Tibial nerve (tissue), 3 donors: Measurements from ENCODE around the gene CAPN7.

Experiments used
- CTCF ChIP-seq, 5 experiments: fragments of 200-600 bp in 3 of 5; fragments of 450-650 bp in 2 of 5; sonication (generic) in 3 of 5; IDR thresholded peaks; one replicate each; pipeline ENCODE4 v1.5.1; 2016 to 2019; ENCODE audit warnings: antibody characterized with exemption in 5 of 5, mild to moderate bottlenecking in 3 of 5, moderate library complexity in 2 of 5
- POLR2A ChIP-seq, 2 donors: fragments of 450-650 bp; IDR thresholded peaks; one replicate each; pipeline ENCODE4 v1.6.1; 2017; ENCODE audit warnings: antibody characterized with exemption in 2 of 2, mild to moderate bottlenecking in 2 of 2, moderate library complexity in 2 of 2

- TF ChIP-seq POLR2A (IDR thresholded peaks at IDR 0.05) (no peak), CTCF (IDR thresholded peaks at IDR 0.05) (no peak)
Observed at GRCh38 chr3:15198686-15199085, 7.4 kb upstream of the CAPN7 start.
